Activated CD4-positive, alpha-beta T cell treated with anti-CD3 and anti-CD28 coated beads, Interleukin-10, Interleukin-2, amounts not matched to agents 100 ng/mL and 50 ng/mL, durations not matched to agents 16 hours and 8 hours (primary cell): ENCODE results near the gene JMJD4.

Experiments
- DNase-seq: peaks from one replicate; pipeline ENCODE4 v3.0.0-alpha.2; 2020

Gene JMJD4

GRCh38 chr1:227734856-227735538 is at the start of gene JMJD4, which contains the start of gene SNAP47:
TSS of gene JMJD4 (minus strand) at chr1:227735302. CDS start at chr1:227735273, 29 bp downstream.
TSS of gene SNAP47 (plus strand) at chr1:227735435. CDS start at chr1:227747737, 12,302 bp downstream.
- DNase-seq = peak; percentile 97

GRCh38 chr1:227782226-227782625 is 47.1 kb upstream of the JMJD4 start:
- DNase-seq = no peak

- no peak for DNase-seq
These were observed 46.3 kb upstream of the JMJD4 start for GRCh38 chr1:227781314-227781930.

GRCh38 chr1:227780101-227781044 is 45.3 kb upstream of the JMJD4 start:
- DNase-seq = no peak

- DNase-seq = no peak
These were observed 44.6 kb upstream of the JMJD4 start for GRCh38 chr1:227779685-227780084.

GRCh38 chr1:227779021-227779441 is 43.9 kb upstream of the JMJD4 start:
- DNase-seq = no peak

- DNase-seq = no peak
These were observed 43.4 kb upstream of the JMJD4 start for GRCh38 chr1:227778401-227778947.

GRCh38 chr1:227777646-227778045 is 42.5 kb upstream of the JMJD4 start:
- DNase-seq = no peak

- no peak for DNase-seq
These were observed 42.1 kb upstream of the JMJD4 start for GRCh38 chr1:227777156-227777555.

- DNase-seq = no peak
These were observed 41.2 kb upstream of the JMJD4 start for GRCh38 chr1:227776331-227776771.

- no peak for DNase-seq
These were observed 40.7 kb upstream of the JMJD4 start for GRCh38 chr1:227775841-227776240.

GRCh38 chr1:227774821-227775661 is 39.9 kb upstream of the JMJD4 start:
- no peak for DNase-seq

- DNase-seq = peak; percentile 49
These were observed 39.1 kb upstream of the JMJD4 start for GRCh38 chr1:227774051-227774731.

- no peak for DNase-seq
These were observed 38.5 kb upstream of the JMJD4 start for GRCh38 chr1:227773558-227773957.

GRCh38 chr1:227771771-227772170 is 36.7 kb upstream of the JMJD4 start:
- DNase-seq = no peak

GRCh38 chr1:227771326-227771725 is 36.2 kb upstream of the JMJD4 start:
- no peak for DNase-seq

GRCh38 chr1:227770812-227771211 is 35.7 kb upstream of the JMJD4 start:
- DNase-seq = no peak

- no peak for DNase-seq
These were observed 34.9 kb upstream of the JMJD4 start for GRCh38 chr1:227769936-227770494.

- DNase-seq = no peak
These were observed 34.2 kb upstream of the JMJD4 start for GRCh38 chr1:227769047-227769935.

- DNase-seq = no peak
These were observed 33.5 kb upstream of the JMJD4 start for GRCh38 chr1:227768640-227769039.
